GM23338 (cell line): ENCODE measurements around the gene TFDP1. TPM values are rescaled to one million over a fixed set of nuclear protein-coding genes. Genes with fewer than 3 reads are reported as not detected.

ENCODE experiments used
- ATAC-seq: fragments of 200-7000 bp; cut with Tn5 transposase; 3 replicates; pipeline ENCODE4 v1.9.1; 2020
- DNase-seq: peaks from one replicate; pipeline ENCODE4 v3.0.0-alpha.2; 2015; ENCODE audit warnings: low spot score
- H2AFZ ChIP-seq: fragments of 200-600 bp; sonication (generic); 2 replicates; pipeline ENCODE4 v1.8.0; 2016; ENCODE audit warnings: antibody characterized with exemption, mild to moderate bottlenecking, moderate library complexity
- H3F3A ChIP-seq: fragments of 200-600 bp; sonication (generic); replicated peaks from 2 replicates; pipeline ENCODE4 v1.8.0; 2017; ENCODE audit warnings: antibody characterized with exemption, mixed run types, low read depth
- H3K27ac ChIP-seq: fragments of 200-600 bp; sonication (generic); 2 replicates; pipeline ENCODE4 v1.6.1; 2016; ENCODE audit warnings: low read depth
- H3K27me3 ChIP-seq: fragments of 200-600 bp; sonication (generic); 2 replicates; pipeline ENCODE4 v1.8.0; 2016; ENCODE audit warnings: mild to moderate bottlenecking, mixed run types, moderate library complexity; ENCODE audit not compliant: insufficient read depth
- H3K36me3 ChIP-seq: fragments of 200-600 bp; sonication (generic); 2 replicates; pipeline ENCODE4 v1.8.0; 2016; ENCODE audit warnings: mild to moderate bottlenecking; ENCODE audit not compliant: insufficient read depth
- H3K4me1 ChIP-seq: fragments of 200-600 bp; sonication (generic); 2 replicates; pipeline ENCODE4 v1.8.0; 2016; ENCODE audit warnings: mild to moderate bottlenecking, moderate library complexity; ENCODE audit not compliant: insufficient read depth
- H3K4me2 ChIP-seq: fragments of 200-600 bp; sonication (generic); 2 replicates; pipeline ENCODE4 v1.7.1; 2017; ENCODE audit warnings: mixed run types
- H3K4me3 ChIP-seq: fragments of 200-600 bp; sonication (generic); 2 replicates; pipeline ENCODE4 v1.6.1; 2016; ENCODE audit warnings: mixed run types
- H3K79me2 ChIP-seq: fragments of 200-600 bp; sonication (generic); replicated peaks from 2 replicates; pipeline ENCODE4 v1.8.0; 2017; ENCODE audit warnings: mild to moderate bottlenecking; ENCODE audit not compliant: insufficient read depth
- H3K9me2 ChIP-seq: fragments of 200-600 bp; sonication (generic); 2 replicates; pipeline ENCODE4 v1.8.0; 2017; ENCODE audit not compliant: insufficient read depth
- H4K20me1 ChIP-seq: fragments of 200-600 bp; sonication (generic); replicated peaks from 2 replicates; pipeline ENCODE4 v1.8.0; 2017; ENCODE audit warnings: mild to moderate bottlenecking; ENCODE audit not compliant: insufficient read depth
- H3K27ac Mint-ChIP-seq: 2 replicates; pipeline ENCODE4 v1.8.0; 2020; ENCODE audit warnings: inconsistent platforms, mild to moderate bottlenecking, moderate library complexity, mixed read lengths
- H3K27me3 Mint-ChIP-seq: 3 replicates; pipeline ENCODE4 v1.8.0; 2022; ENCODE audit warnings: low read depth, mild to moderate bottlenecking, moderate library complexity, mixed read lengths, inconsistent platforms; ENCODE audit not compliant: insufficient read depth, poor library complexity
- H3K36me3 Mint-ChIP-seq: 3 replicates; pipeline ENCODE4 v1.8.0; 2021; ENCODE audit warnings: low read depth, mild to moderate bottlenecking, inconsistent platforms, moderate library complexity, mixed read lengths
- H3K4me1 Mint-ChIP-seq: 3 replicates; pipeline ENCODE4 v1.8.0; 2020; ENCODE audit warnings: mild to moderate bottlenecking, inconsistent platforms, mixed read lengths
- H3K4me3 Mint-ChIP-seq: 3 replicates; pipeline ENCODE4 v1.8.0; 2021; ENCODE audit warnings: moderate library complexity, mild to moderate bottlenecking, inconsistent platforms, mixed read lengths
- H3K9me3 Mint-ChIP-seq: 3 replicates; pipeline ENCODE4 v1.8.0; 2020; ENCODE audit warnings: moderate library complexity, mild to moderate bottlenecking, inconsistent platforms, mixed read lengths
- CREB1 ChIP-seq: fragments of 250-450 bp; sonication (Bioruptor Pico); IDR thresholded peaks from 2 replicates; pipeline ENCODE4 v1.5.0; 2020; ENCODE audit warnings: low read depth, mild to moderate bottlenecking, moderate library complexity
- CTCF ChIP-seq, 2 experiments: fragments of 200-600 bp in 1 of 2; sonication (generic) in 1 of 2; conservative IDR thresholded peaks; 2 replicates each; pipeline versions ENCODE4 v1.5.1 to v1.6.1; 2016 to 2017; ENCODE audit warnings: antibody characterized with exemption in 2 of 2, low read depth in 2 of 2, mild to moderate bottlenecking in 2 of 2, moderate library complexity in 1 of 2
- ETS1 ChIP-seq: IDR thresholded peaks from 2 replicates; pipeline ENCODE4 v1.6.1; 2016; ENCODE audit warnings: antibody characterized with exemption
- EZH2 ChIP-seq: fragments of 200-600 bp; sonication (generic); IDR thresholded peaks from one replicate; pipeline ENCODE4 v1.8.0; 2017; ENCODE audit warnings: antibody characterized with exemption, mild to moderate bottlenecking, low read depth; ENCODE audit not compliant: unreplicated experiment
- EZH2phosphoT487 ChIP-seq: fragments of 200-600 bp; sonication (generic); IDR thresholded peaks from one replicate; pipeline ENCODE4 v1.8.1; 2018; ENCODE audit warnings: antibody characterized with exemption; ENCODE audit not compliant: unreplicated experiment
- JUNB ChIP-seq: IDR thresholded peaks from one replicate; pipeline ENCODE4 v1.6.1; 2016; ENCODE audit warnings: antibody characterized with exemption; ENCODE audit not compliant: unreplicated experiment
- NANOG ChIP-seq: IDR thresholded peaks from 2 replicates; pipeline ENCODE4 v1.6.1; 2016; ENCODE audit warnings: antibody characterized with exemption, borderline replicate concordance
- POLR2AphosphoS5 ChIP-seq: IDR thresholded peaks from 2 replicates; pipeline ENCODE4 v1.6.1; 2016; ENCODE audit warnings: antibody characterized with exemption, low read depth
- REST ChIP-seq: IDR thresholded peaks from one replicate; pipeline ENCODE4 v1.6.1; 2018; ENCODE audit warnings: antibody characterized with exemption; ENCODE audit not compliant: unreplicated experiment
- STAT1 ChIP-seq: IDR thresholded peaks from one replicate; pipeline ENCODE4 v1.6.1; 2016; ENCODE audit warnings: antibody characterized with exemption; ENCODE audit not compliant: unreplicated experiment
- ZNF114 ChIP-seq: fragments of 250-450 bp; sonication (Bioruptor Pico); IDR thresholded peaks from 2 replicates; pipeline ENCODE4 v1.5.0; 2020; ENCODE audit warnings: mild to moderate bottlenecking, moderate library complexity
- ZNF331 ChIP-seq: fragments of 250-450 bp; sonication (Bioruptor Pico); IDR thresholded peaks from 2 replicates; pipeline ENCODE4 v1.5.0; 2020; ENCODE audit warnings: low read depth, mild to moderate bottlenecking, moderate library complexity
- ZNF462 ChIP-seq: fragments of 250-450 bp; sonication (Bioruptor Pico); IDR thresholded peaks from 2 replicates; pipeline ENCODE4 v1.5.0; 2020; ENCODE audit warnings: mild to moderate bottlenecking, moderate library complexity
- polyA plus RNA-seq: library from polyadenylated mRNA; unstranded; fragments of >200 nt; fragmentation: Nextera tagmentation; extraction: Ambion mirVana; gene quantifications from 2 replicates; pipeline ENCODE4 v1.2.1, GENCODE V29; 2016
- total RNA-seq: library from RNA; depleted of rRNA; stranded (reverse); fragments of >200 nt; shearing (Covaris generic); gene quantifications from 2 replicates; pipeline ENCODE4 v1.2.3, GENCODE V29; 2014

TFDP1 gene
- total and polyA plus RNA-seq, 2 experiments from 2014 or later, result 42.9 to 80.0 TPM

GRCh38 chr13:113592571-113592970 lies 8.0 kb downstream of the TFDP1 start:
- H2AFZ ChIP-seq, result no peak overlapping the region
- no peaks in the 10 kb centered on the region for H3K27me3 ChIP-seq
- H3K4me2 ChIP-seq, result no peak overlapping the region
- Mint-ChIP-seq H3K27me3 (peaks cover 3% of the 10 kb centered on the region), H3K4me3 (no peak overlapping the region), H3K9me3 (no peaks in the 10 kb centered on the region; the same call in 2 of the 3 replicates), H3K36me3 (peaks cover 63% of the 10 kb centered on the region), H3K4me1 (no peaks in the 10 kb centered on the region; the same call in 2 of the 3 replicates), H3K27ac (no peak overlapping the region)
- ATAC-seq (no peak), DNase-seq (no peak)
- H3K36me3 ChIP-seq, result no peaks in the 10 kb centered on the region
- no peaks in the 10 kb centered on the region for H3K4me1 ChIP-seq
- TF ChIP-seq ETS1 (no peak), CTCF (conservative IDR thresholded peaks at IDR 0.05; ENCODE audit: low read depth in 2 of 2) (no peak), JUNB (no peak), POLR2AphosphoS5 (no peak), REST (no peak), NANOG (no peak), STAT1 (no peak), ZNF114 (CRISPR knock-in tag) (no peak), ZNF462 (CRISPR knock-in tag) (no peak), EZH2phosphoT487 (no peak), EZH2 (no peak), CREB1 (no peak), ZNF331 (CRISPR knock-in tag) (no peak)
- H3F3A ChIP-seq, result no peaks in the 10 kb centered on the region
- H3K79me2 ChIP-seq, result peaks cover 83% of the 10 kb centered on the region
- peaks cover 15% of the 10 kb centered on the region for H4K20me1 ChIP-seq
- H3K9me2 ChIP-seq, result no peaks in the 10 kb centered on the region
- H3K4me3 ChIP-seq, result no peak overlapping the region
- H3K27ac ChIP-seq, result no peak overlapping the region
